Skeletal muscle cell (primary cell): Measurements from ENCODE around the gene KIF5C.

ENCODE experiments used
- DNase-seq: peaks from one replicate; pipeline ENCODE4 v3.0.0-alpha.2; 2010; ENCODE audit warnings: low read depth
- H3K4me3 ChIP-seq: 2 replicates; pipeline ENCODE4 v1.5.1; 2011; ENCODE audit warnings: low read depth, mild to moderate bottlenecking, control low read depth, low read length, moderate library complexity

The KIF5C gene

DNA sequence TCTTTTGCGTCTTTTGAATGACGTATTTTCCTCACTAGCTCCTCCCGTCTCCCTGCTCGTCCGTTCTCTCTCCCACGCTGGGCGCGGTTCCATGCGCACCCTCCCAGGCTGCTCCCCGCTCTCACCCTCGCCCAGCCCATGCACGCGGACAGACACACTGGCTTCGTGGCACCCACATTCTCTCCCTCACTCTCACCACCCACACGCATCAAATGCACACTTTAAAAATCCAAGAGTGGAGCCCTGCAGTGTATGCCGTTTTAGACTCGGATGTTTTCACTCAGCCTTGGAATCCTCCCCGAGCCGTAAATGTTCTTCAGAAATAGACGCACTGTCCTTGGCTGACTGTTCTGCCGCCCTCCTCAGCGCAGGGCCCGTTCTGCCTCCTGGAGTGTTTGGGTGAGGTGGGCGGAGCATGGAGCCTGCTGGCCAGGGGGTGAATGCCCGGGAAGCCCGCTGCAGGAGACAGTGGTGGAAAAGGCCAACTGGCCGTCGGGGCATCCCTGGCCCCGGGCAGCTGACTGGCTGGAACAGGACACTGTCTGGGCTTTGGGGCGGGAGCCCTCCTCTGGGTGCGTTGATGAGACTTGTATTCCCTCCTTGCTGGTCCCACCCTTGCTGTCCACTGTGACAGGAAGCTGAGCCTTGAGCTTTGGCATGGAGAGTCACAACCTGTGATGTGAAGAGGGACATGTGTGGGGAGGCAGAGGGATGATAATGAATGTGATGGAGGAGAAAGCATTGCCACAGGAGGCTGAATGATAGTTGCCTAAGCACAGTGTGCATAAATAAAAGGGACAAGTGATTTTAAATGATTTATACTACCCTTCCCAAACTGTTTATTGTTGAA, 128.1 kb downstream of the KIF5C start:
- no peak overlapping the region for H3K4me3 ChIP-seq

GRCh38 chr2:149004836-149005235, 129.8 kb downstream of the KIF5C start:
- no peak for DNase-seq
- H3K4me3 ChIP-seq = no peak overlapping the region

More for the DNA sequence above, 128.1 kb downstream of the KIF5C start:
- no peak for DNase-seq

DNA sequence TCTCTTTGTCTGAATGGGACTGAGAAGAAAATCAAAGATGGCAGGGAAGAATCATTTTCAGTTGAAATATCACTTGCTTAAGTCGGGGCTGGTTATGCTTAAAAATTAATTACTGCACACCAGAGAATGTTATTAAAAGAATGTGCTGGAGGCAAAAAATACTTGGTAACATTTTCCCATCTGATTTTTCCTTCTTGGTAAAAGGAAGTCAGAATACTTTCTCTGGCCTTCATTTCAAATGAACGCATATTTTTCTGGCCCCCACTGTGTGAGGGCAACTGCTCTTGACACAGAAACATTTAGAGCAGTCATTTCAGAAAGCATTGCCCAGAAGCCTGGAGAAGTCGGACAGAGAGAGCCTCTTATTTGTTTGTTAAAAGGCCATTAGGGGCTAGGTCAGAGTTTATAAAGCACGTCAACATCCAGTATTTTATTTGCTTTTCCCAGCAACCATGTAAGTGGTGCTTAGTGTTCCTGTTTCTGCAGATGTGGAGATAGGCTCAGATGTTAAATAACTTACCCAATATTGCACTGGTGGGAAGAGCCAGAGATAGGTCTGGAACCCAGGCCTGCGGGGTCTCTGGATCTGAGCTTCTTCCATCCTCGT, 130.5 kb downstream of the KIF5C start:
- DNase-seq = no peak
- no peak overlapping the region for H3K4me3 ChIP-seq

GRCh38 chr2:149006883-149007543, 132.0 kb downstream of the KIF5C start:
- no peak overlapping the region for H3K4me3 ChIP-seq
- no peak for DNase-seq

DNA sequence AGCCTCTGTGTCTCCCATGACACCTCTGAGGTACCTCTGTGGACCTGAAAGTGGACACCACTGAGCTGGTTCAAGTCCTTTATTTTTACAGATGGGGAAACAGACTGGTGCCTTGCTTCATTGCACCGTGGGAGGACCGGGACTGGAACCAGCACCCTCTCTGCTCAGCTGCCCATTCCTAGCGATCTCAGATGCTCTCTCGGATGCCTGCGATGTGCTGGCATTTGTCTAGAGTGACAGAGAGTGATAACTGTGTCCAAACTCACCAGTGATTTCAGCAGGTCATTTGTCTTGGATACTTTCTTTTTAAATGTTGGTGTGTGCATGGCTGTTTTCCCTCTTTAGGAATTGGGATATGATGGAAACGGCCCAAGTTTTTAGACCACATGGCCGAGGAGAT, 133.4 kb downstream of the KIF5C start:
- no peak overlapping the region for H3K4me3 ChIP-seq
- DNase-seq = no peak

DNA sequence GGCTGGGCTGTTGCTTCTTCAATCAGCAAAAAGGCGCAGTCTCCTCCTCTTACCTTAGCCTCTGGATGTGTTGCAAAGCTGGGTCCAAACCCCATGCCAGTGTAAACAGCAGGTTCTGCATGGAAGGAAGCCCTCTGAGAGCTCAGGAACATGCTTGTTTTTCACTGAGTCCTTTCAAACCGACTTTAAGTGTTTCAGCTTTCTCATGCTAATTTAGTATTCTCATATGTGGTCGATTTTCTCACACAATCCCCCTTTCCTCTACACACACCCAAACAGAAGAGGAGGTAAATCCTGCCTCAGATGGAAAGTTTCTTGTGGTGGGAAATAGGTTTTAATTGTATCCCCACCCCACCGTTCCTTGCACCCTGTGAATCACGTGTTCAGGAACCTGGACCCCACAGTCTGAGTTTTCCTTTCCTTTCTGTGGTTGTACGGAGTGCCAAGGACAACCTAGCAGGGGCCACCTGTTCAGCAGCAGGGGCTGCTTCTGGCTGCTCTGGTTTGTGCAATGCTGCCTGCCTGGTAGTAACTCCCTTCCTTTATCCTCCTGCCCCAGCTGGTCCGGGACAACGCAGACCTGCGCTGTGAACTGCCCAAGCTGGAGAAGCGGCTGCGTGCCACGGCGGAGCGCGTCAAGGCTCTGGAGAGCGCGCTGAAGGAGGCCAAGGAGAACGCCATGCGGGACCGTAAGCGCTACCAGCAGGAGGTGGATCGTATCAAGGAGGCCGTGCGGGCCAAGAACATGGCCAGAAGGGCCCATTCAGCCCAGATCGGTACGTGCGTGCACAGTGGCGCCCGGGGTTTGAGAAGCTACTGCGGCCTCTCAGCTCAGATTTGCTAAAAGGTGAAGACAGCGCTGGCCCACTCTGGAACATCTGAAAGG, 134.8 kb downstream of the KIF5C start:
- DNase-seq = no peak
- no peak overlapping the region for H3K4me3 ChIP-seq

DNA sequence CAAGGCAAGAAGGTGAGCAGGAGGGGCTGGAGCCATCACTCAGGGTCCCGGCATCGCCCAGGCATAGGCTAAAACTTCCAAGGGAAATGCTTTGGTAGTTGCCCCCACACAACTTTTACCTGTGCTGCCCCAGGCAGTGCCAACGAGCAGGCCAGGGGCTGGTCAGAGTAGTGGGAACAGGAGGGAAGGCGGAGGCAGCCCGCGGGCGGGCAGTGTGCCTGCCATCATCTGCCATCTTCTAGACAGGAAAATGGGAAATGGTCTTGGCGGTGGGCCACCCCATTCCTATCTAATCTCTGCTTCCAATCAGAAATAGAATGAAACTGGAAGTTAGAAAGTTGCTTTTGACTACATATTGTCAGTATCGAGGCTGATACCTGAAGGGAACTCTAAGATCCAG, 137.5 kb downstream of the KIF5C start:
- H3K4me3 ChIP-seq = no peak overlapping the region
- no peak for DNase-seq

GRCh38 chr2:149015501-149015900, 140.5 kb downstream of the KIF5C start:
- H3K4me3 ChIP-seq = no peak overlapping the region
- DNase-seq = no peak

GRCh38 chr2:149015926-149016563, 141.0 kb downstream of the KIF5C start:
- DNase-seq = no peak

GRCh38 chr2:149017116-149017985, 142.3 kb downstream of the KIF5C start:
- DNase-seq = peak; percentile 13
- no peak overlapping the region for H3K4me3 ChIP-seq

More at GRCh38 chr2:149015926-149016563, 141.0 kb downstream of the KIF5C start:
- H3K4me3 ChIP-seq = no peak overlapping the region

DNA sequence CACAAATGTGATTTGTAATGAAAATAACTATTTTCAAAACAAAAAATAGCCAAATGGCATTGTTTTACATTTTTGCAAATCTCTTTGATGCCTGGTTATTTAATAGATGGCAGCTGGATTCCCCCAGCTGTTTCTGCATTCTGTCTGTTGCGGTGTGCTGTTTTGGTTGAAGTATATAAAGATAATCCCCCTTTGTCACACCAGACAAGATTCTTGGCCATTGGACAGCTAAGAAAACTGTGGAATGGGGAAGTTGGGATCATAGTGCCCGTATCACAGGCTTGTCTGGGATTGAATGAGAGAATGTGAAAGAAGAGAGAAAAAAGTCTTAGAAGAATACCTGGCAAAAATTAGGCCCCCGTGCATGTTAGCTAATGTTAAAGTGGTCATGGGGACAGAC, 144.0 kb downstream of the KIF5C start:
- no peak for DNase-seq
- no peak overlapping the region for H3K4me3 ChIP-seq

GRCh38 chr2:149019768-149020167, 144.7 kb downstream of the KIF5C start:
- no peak for DNase-seq
- H3K4me3 ChIP-seq = no peak overlapping the region

GRCh38 chr2:149020432-149020851, 145.4 kb downstream of the KIF5C start:
- no peak overlapping the region for H3K4me3 ChIP-seq
- no peak for DNase-seq

GRCh38 chr2:149021271-149021719, 146.3 kb downstream of the KIF5C start:
- H3K4me3 ChIP-seq = no peak overlapping the region
- DNase-seq = no peak

DNA sequence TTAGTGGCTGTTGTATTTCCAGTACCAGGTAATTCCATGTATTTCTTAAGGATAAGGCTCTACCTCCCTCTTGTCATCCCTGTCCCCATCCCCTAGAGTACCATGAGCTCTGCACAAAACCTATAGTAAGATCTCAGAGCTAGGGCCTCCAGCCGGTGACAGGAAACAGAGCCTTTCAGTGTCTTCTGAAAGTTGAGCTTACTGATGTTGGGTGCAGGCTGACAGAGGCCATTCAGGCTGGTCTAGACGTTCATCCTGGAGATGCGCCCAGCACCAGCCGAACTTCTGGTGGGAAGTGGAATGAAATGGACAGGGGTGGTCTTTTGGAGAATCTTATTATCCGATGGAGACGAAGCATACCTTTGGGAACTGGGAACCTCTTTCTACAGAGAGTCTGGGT, 146.7 kb downstream of the KIF5C start:
- DNase-seq = no peak
- no peak overlapping the region for H3K4me3 ChIP-seq

DNA sequence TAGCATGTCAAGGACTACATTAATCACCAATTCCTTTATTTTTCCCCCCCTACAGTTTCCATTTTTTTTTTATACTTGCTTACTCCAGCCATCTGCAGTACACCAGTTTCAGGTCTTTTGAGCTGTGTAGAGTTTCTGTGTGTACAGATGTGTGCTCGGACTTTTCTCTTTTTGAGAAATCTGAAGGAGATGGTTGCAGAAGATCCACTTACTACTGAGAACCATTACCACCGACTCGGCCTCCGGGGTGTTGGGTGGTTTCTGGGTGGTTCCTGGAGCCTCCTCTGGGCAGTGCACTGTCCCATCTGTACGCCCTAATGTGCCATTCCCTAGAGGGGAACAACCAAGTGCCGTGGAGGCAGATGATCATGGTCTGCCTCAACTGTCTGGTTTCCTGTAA, 148.1 kb downstream of the KIF5C start:
- H3K4me3 ChIP-seq = no peak overlapping the region
- no peak for DNase-seq

GRCh38 chr2:149027590-149028250, 152.7 kb downstream of the KIF5C start:
- DNase-seq = no peak
- no peak overlapping the region for H3K4me3 ChIP-seq

- no peak overlapping the region for H3K4me3 ChIP-seq
- DNase-seq = no peak
Measured at GRCh38 chr2:149028377-149028776, 153.3 kb downstream of the KIF5C start.
